GM06990 (cell line): Measurements from ENCODE around the gene CZIB.

Experiments
- DNase-seq: peaks from one replicate; pipeline ENCODE4 v3.0.0-alpha.2; 2011; ENCODE audit not compliant: insufficient read length; ENCODE audit errors: extremely low read depth
- H3K27me3 ChIP-seq: replicated peaks from 2 replicates; pipeline ENCODE4 v1.6.0; 2011; ENCODE audit warnings: low read length; ENCODE audit not compliant: control insufficient read depth, insufficient read depth
- H3K36me3 ChIP-seq: 2 replicates; pipeline ENCODE4 v1.5.1; 2011; ENCODE audit warnings: low read length; ENCODE audit not compliant: control insufficient read depth, insufficient read depth
- H3K4me3 ChIP-seq: replicated peaks from 2 replicates; pipeline ENCODE4 v1.5.1; 2011; ENCODE audit warnings: low read depth, mild to moderate bottlenecking, control low read depth, low read length
- CTCF ChIP-seq: IDR thresholded peaks from 2 replicates; pipeline ENCODE4 v1.5.1; 2011; ENCODE audit warnings: low read length, control low read depth, mild to moderate bottlenecking, inconsistent platforms; ENCODE audit not compliant: insufficient read depth, poor library complexity, severe bottlenecking

The CZIB gene

GRCh38 chr1:53197291-53198200, 22.9 kb downstream of the CZIB start:
- Histone ChIP-seq H3K4me3 (peak overlapping the region; percentile 86), H3K27me3 (no peaks in the 10 kb centered on the region), H3K36me3 (no peaks in the 10 kb centered on the region)
- TF ChIP-seq CTCF, result no peak
- no peak for DNase-seq

- peak; percentile 91 for DNase-seq
- Histone ChIP-seq H3K27me3 (no peaks in the 10 kb centered on the region), H3K4me3 (peak within 1 kb of the TSS; percentile 86), H3K36me3 (no peaks in the 10 kb centered on the region)
- no peak for TF ChIP-seq CTCF
Observed at GRCh38 chr1:53196485-53197290, 23.7 kb downstream of the CZIB start, which contains the start of gene CPT2. Gene CPT2, plus strand, starts transcription at chr1:53196824. Its CDS starts 120 bp downstream, at chr1:53196944.

- peak overlapping the region; percentile 86 for H3K4me3 ChIP-seq
- H3K36me3 ChIP-seq, result no peaks in the 10 kb centered on the region
- no peaks in the 10 kb centered on the region for H3K27me3 ChIP-seq
- TF ChIP-seq CTCF, result no peak
- no peak for DNase-seq
Observed at GRCh38 chr1:53196017-53196484, 24.4 kb downstream of the CZIB start.

GRCh38 chr1:53195246-53196016, 25.0 kb downstream of the CZIB start:
- no peak for DNase-seq
- Histone ChIP-seq H3K36me3 (no peaks in the 10 kb centered on the region), H3K4me3 (no peak overlapping the region), H3K27me3 (no peaks in the 10 kb centered on the region)
- TF ChIP-seq CTCF, result no peak

- Histone ChIP-seq H3K36me3 (no peaks in the 10 kb centered on the region), H3K4me3 (no peak overlapping the region), H3K27me3 (no peaks in the 10 kb centered on the region)
- DNase-seq, result no peak
- TF ChIP-seq CTCF, result no peak
Observed at GRCh38 chr1:53190210-53190611, 30.2 kb downstream of the CZIB start.
